ENCODE measurements around the gene SF3A2.
"Not testable (repeated sequence)": the region's sequence is repeated elsewhere in the genome, so short reads cannot be mapped to it uniquely, and the experiment has no call there.

GRCh38 chr19:2200624-2201294 lies 35.9 kb upstream of the SF3A2 start:
- TF ChIP-seq CTCF (IDR thresholded peaks at IDR 0.05; ENCODE audit: low read depth, low read length); POLR2A (IDR thresholded peaks at IDR 0.05; ENCODE audit: extremely low read depth, insufficient read length): not testable (repeated sequence)
